ENCODE measurements around the gene XYLT1. TPM values are rescaled to one million over a fixed set of nuclear protein-coding genes. Genes with fewer than 3 reads are reported as not detected.

The XYLT1 gene
- total and polyA plus RNA-seq, 2 of the 13 experiments (the other 11 are each of a cell fraction or from before 2014, with no cell fraction given): not detected

- no peak for ATAC-seq
- in situ Hi-C loops (cut with HindIII; ENCODE audit: extremely low pct_ligation_motif_present, low pct_unique_long_range_greater_than_20kb): no loop called here
Measured at GRCh38 chr16:17166095-17166494, 304.7 kb downstream of the XYLT1 start.

More at GRCh38 chr16:17166095-17166494, 304.7 kb downstream of the XYLT1 start:
- ChIA-PET CTCF (ENCODE audit: low intra/inter-chr PET ratio, low total read pairs) (no interaction called here), POLR2A (no interaction called here)
- Histone ChIP-seq H2AFZ (ENCODE audit: low read length) (no peak overlapping the region), H3K4me2 (ENCODE audit: low read depth, low read length) (no peak overlapping the region), H3K4me3 (replicated peaks in 1 of 3; ENCODE audit: insufficient read depth in 1 of 3, low read depth in 2 of 3, low read length in 3 of 3) (no peak overlapping the region), H3K36me3 (replicated peaks in 1 of 2; ENCODE audit: control insufficient read depth in 1 of 2, insufficient read depth in 2 of 2, low read length in 2 of 2) (no peaks in the 10 kb centered on the region), H3K4me1 (ENCODE audit: insufficient read depth, low read length) (no peaks in the 10 kb centered on the region), H3K27me3 (ENCODE audit: control insufficient read depth in 1 of 2, insufficient read depth in 2 of 2, low read length in 2 of 2) (peaks cover 2 to 27% of the 10 kb centered on the region in 2 experiments; a peak in 3 of 5 replicates), H3K9ac (ENCODE audit: insufficient read depth, low read depth, low read length) (no peak overlapping the region), H3K27ac (ENCODE audit: extremely low read length, insufficient read depth, low read length) (no peak overlapping the region), H3K79me2 (ENCODE audit: insufficient read depth, low read length) (no peaks in the 10 kb centered on the region), H4K20me1 (ENCODE audit: insufficient read depth, low read length) (no peaks in the 10 kb centered on the region; the same call in 1 of the 2 replicates), H3K9me3 (ENCODE audit: low read length) (no peaks in the 10 kb centered on the region)
- no peak for FAIRE-seq
- no peak for DNase-seq (ENCODE audit: low spot score)
- no TSS peak for BruUV-seq (replicated peaks)
- 5% methylated on average over 4 of the region's 4 CpGs for WGBS (ENCODE audit: low lambda C conversion rate)
- intact Hi-C loops (cut with micrococcal nuclease; ENCODE audit: unreplicated experiment): no loop called here
- TF ChIP-seq ETV6 (CRISPR knock-in tag; conservative IDR thresholded peaks at IDR 0.05) (no peak), REST (IDR thresholded peaks at IDR 0.05; ENCODE audit: borderline replicate concordance in 1 of 2, low read depth in 1 of 2, low read length in 2 of 2) (peak; percentile 53 to 87), MIER2 (CRISPR knock-in tag; IDR thresholded peaks at IDR 0.05) (peak; percentile 90)

Measured in HepG2 (cell line).